PC-3 (cell line): ENCODE results near the gene SLC1A2.

Experiments
- EZH2 ChIP-seq: fragments of 300-600 bp; sonication (generic); IDR thresholded peaks from one replicate; pipeline ENCODE4 v1.6.1; 2017; ENCODE audit warnings: antibody characterized with exemption, mild to moderate bottlenecking, low read length; ENCODE audit not compliant: unreplicated experiment
- EZH2phosphoT487 ChIP-seq: fragments of 300-600 bp; sonication (generic); IDR thresholded peaks from 2 replicates; pipeline ENCODE4 v1.6.1; 2018; ENCODE audit warnings: mild to moderate bottlenecking, antibody characterized with exemption, low read length, borderline replicate concordance
- TF ChIP-seq, protein P1 (sequence below): fragments of 300-600 bp; sonication (generic); conservative IDR thresholded peaks from 2 replicates; pipeline ENCODE4 v1.5.1; 2017; ENCODE audit warnings: antibody characterized with exemption, low read depth, mild to moderate bottlenecking, low read length

- TF ChIP-seq, protein P1, sequence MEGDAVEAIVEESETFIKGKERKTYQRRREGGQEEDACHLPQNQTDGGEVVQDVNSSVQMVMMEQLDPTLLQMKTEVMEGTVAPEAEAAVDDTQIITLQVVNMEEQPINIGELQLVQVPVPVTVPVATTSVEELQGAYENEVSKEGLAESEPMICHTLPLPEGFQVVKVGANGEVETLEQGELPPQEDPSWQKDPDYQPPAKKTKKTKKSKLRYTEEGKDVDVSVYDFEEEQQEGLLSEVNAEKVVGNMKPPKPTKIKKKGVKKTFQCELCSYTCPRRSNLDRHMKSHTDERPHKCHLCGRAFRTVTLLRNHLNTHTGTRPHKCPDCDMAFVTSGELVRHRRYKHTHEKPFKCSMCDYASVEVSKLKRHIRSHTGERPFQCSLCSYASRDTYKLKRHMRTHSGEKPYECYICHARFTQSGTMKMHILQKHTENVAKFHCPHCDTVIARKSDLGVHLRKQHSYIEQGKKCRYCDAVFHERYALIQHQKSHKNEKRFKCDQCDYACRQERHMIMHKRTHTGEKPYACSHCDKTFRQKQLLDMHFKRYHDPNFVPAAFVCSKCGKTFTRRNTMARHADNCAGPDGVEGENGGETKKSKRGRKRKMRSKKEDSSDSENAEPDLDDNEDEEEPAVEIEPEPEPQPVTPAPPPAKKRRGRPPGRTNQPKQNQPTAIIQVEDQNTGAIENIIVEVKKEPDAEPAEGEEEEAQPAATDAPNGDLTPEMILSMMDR: no peak
- no peak for TF ChIP-seq EZH2
- no peak for TF ChIP-seq EZH2phosphoT487
Measured at GRCh38 chr11:35363854-35364780, 55.2 kb downstream of the SLC1A2 start.
